HUDEP-2 (cell line): ENCODE results near the gene TPPP2.
A peak's percentile ranks its signal among the peaks of the same experiment; 100 is the strongest.
"Not testable (repeated sequence)": the region's sequence is repeated elsewhere in the genome, so short reads cannot be mapped to it uniquely, and the experiment has no call there.

Experiments used
- DNase-seq, 76 experiments: peaks; one replicate each; lab custom pipeline; 2025; ENCODE audit not compliant: unreplicated experiment in 76 of 76; lab: John Stamatoyannopoulos, UW

Gene TPPP2

GRCh38 chr14:21029917-21030316 lies at the start of gene TPPP2:
TPPP2 (plus strand) TSS chr14:21030217; CDS start chr14:21030582, 365 bp downstream.
- DNase-seq, result no peak

DNA sequence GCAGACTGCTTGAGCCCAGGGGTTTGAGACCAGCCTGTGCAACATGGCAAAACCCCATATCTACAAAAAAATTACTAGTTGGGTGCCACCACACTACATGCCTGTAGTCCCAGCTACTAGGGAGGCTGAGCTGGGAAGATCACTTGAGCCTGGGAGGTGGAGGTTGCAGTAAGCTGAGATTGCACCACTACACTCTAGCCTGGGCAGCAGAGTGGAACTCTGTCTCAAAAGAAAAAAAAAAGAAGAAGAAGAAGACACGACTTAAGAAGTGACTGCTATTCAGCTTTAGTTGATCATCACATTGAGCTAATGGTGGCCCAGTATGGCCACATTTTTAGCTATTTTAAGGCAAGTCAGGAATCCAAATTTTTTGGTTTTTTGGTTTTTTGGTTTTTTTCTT lies 49.1 kb upstream of the TPPP2 start:
- no peak for DNase-seq

DNA sequence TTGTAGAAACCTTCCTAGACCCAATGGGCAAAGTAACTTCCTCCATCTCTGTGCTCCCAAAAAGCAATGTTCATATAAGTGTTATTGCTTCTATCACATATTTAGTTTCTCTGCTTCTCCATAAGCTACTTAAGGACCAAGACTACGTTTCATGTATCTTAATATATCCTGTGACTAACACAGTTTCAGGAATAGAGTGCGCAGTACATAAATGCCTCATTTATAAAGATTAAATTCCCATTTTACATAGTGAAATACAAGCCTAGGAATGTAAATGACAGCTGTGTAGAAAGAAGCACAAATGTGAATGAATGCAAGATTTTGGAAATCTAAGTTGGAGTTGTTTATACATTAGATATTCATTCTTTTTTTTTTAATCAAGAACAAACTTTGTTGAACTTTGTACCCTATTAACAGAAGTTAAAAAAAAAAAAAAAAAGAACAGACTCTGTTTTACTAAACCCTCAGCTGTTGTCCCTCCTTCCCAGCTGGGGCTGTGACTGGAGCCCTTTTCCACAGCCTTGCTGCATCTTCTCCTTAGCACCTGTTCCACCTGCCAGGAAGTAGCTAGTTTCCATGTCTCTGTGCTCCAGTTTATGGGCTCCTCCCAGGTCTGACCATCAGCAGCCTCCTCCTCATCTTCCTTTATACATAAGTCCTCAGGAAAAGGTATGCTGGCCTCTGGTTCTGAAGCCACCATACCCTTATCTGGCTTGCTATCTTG lies 47.2 kb upstream of the TPPP2 start:
- DNase-seq, result no peak

- not testable (repeated sequence) for DNase-seq
Observed at GRCh38 chr14:20985650-20986049, 44.4 kb upstream of the TPPP2 start.

- DNase-seq, result peak in 1 of 76 experiments; percentile 1
Observed at GRCh38 chr14:20986811-20987210, 43.2 kb upstream of the TPPP2 start.

DNA sequence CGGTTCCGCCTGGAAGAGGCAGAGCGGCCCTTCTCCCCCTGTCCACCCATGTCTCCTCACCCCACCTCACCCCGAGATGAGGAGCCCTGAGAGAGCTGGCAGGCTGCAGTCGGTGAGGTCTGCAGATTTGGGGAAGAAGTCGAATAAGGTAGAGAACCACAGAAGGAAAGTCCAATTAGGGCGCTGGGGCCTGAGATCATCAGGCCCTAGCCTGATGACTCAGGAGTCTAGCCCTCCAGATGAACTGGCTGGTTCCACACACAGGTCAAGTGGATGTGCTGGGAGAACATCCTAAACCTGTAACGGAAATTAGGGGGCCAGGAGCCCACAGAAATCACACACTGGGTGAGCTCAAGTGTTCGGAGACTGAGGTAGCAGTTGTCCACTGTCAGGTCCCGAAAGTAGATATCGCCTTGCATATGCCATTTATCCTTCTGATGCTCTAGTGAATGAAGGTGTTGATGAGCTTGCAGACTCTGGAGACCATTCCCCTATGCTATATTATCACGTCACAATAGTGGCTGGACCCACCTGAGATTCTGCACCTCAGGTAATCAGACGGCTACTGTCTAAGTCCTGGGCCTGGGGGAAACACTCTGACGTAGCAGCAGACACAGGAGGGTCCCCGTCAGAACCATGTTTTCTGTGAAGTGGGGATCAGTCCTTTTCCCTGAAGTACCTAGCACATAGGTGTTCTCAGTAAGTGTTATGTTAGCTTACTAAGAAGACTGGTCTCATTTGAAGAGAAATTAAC lies 41.1 kb upstream of the TPPP2 start:
- DNase-seq, result no peak

DNA sequence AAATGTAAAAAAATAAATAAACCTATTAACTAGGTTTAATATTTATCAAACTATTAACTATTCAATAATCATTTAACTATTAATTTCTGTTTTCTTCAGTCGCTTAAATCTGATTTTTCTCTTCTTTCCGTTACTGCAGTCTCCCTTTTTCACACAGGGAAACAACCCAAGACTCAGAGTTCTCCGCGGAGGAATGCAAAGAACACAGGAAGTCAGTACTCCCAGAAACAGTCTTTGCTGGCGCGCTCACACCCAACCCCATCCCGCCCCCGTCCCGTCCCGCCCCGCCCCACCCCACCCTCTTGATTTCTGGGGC lies 40.6 kb upstream of the TPPP2 start:
- DNase-seq, result no peak

GRCh38 chr14:20989787-20990600 lies 40.0 kb upstream of the TPPP2 start, which contains the start of gene METTL17:
METTL17 (plus strand) TSS chr14:20989980; CDS start chr14:20990003, 23 bp downstream.
- DNase-seq, result peak; percentile 16 to 95 (median 85)

- no peak for DNase-seq
Observed at GRCh38 chr14:20996521-20996920, 33.5 kb upstream of the TPPP2 start.

GRCh38 chr14:20997115-20997514 lies 32.9 kb upstream of the TPPP2 start:
- no peak for DNase-seq

DNA sequence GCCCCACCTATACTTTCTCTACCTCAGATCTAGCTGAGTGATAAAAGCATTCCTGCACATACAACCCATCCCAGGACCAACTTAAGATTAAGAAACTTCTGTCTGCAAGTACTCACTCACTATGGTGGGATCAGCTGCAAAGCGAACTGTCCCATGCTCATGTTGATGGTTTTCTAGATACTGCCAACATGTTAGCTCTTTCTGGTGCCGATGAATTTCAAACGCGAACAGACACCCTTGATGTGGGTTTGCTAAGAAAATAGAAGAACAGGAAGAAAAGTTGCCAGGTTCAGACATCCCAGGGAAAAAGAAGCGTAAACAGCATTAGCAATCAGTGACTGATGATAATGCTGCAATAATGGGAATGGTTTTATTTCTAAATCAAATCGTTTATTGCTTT lies 32.5 kb upstream of the TPPP2 start:
- no peak for DNase-seq

GRCh38 chr14:20998139-20998538 lies 31.9 kb upstream of the TPPP2 start:
- DNase-seq, result no peak

GRCh38 chr14:20998674-20999366 lies 31.2 kb upstream of the TPPP2 start, which contains the start of gene SLC39A2:
SLC39A2 (plus strand) TSS chr14:20999293; CDS start chr14:20999447, 154 bp downstream.
- DNase-seq, result no peak

DNA sequence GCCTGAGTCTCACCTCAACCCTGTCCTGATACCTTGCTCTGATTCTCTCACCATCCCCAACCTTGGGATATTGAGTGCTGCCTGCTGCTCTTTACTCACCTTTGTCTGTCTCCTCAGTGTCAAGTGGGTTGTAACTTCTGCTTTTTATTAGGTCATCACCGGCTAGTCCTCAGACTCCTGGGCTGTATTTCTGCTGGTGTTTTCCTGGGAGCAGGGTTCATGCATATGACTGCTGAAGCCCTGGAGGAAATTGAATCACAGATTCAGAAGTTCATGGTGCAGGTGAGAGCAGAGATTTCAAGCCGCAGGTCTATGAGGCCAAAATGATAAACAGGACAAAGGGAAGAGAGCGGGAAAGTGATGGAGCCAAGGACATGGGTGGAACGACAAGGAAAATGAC lies 30.4 kb upstream of the TPPP2 start:
- DNase-seq, result no peak

GRCh38 chr14:21001218-21001617 lies 28.8 kb upstream of the TPPP2 start:
- DNase-seq, result no peak

DNA sequence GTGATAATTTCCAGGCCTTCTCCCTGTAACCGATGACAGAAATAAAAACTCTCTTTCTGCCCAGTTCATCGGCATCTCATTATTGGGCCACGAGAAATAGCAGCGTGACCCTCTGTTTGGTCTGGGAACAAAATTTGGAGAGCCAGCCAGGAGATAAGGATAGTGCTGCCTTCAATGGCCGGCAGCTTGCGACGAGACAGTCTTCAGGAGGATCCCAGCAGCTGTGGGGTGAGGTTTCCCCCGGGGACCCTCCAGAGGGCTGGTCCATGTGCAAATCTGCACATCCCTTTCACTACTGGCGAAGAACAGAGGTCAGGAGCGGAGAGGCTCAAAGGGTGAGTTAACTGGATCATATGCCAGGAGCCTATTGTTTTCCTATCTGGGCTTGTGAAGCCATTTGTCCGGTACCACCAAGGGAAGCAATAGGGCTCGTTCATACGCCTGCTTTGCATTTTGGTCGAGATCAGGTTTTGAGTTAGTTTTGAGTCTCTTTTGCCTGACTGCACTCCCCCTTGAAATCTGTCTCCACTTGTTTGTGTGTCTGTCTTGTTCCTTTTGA lies 26.1 kb upstream of the TPPP2 start:
- no peak for DNase-seq

DNA sequence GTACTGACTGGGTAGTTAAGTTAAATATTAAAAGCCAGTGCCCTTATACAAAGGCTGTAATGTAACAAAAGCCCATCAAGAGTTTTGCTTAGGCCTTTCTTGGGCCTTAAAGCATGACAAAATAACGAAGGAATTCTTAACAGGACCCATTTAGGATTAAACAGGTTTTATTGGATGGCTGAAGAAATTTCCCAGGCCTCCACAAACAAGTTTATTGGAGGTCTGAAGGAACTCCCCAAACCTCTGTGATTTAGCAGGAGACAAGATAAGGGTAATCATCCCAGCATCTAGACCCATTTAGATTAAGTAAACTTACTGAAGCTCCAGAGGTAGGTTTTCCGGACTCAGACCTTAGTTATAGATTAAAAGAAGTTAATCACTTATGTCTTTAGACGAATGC lies 20.3 kb upstream of the TPPP2 start:
- DNase-seq, result not testable (repeated sequence)

DNA sequence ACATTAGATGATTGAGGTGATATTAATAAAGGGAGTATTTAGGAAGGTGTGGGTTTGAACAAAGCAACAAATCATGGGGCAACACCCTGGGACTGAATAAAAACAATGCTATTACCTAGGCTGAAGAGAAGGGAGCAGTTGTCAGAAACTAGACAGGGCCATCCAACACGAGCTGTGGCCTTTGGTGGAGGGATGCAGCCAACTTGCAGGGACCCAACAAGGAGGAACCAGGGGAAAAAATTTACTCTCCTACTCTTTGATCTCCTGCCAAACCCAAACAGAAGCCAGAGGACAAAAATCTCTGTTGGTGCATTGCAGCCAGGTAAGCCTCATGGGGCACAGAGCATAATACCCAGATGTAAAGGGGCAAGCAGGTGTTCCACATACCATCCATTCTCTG lies 18.9 kb upstream of the TPPP2 start:
- DNase-seq, result no peak

DNA sequence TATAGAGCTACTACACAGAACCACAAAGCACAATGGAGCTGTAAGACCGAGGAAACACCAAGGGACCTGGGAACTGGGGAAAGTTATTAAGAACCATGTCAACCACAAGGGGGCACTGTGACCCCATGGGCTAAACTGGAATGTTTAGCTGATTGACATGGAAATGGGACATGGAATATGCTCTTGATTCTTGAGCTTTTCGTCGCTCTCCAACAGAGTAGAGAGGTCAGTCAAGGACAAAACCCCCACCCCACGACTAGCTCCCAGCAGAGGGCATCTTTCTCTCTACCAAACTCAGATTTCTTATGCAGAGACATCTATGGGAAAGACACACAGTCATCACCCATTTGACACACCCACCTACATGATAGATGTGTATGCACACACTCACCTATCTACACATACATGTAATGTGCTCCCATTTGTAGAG lies 15.2 kb upstream of the TPPP2 start:
- DNase-seq, result peak in 62 of 76 experiments; percentile 4 to 78 (median 59)

DNA sequence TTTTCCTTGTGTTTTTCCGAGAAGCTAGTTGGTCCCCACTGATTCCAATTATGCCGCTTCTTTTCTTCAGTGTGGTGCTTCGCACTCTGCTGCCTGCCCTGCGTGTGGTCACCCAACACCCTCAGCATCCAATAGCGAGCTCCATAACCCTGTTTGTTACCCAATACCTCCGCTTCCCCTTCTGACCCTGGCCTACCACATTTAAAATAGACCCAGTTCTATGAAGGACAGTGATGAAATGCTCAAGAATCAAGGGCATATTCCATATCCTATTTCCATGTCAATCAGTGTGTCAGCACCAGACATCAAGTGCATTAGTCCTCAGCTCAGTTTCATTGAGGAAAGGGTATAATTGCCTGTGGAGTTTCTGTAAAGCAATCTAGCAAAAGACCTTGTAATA lies 14.7 kb upstream of the TPPP2 start:
- DNase-seq, result no peak
